SK-N-MC (cell line): Measurements from ENCODE around the gene PRCD.
A peak's percentile ranks its signal among the peaks of the same experiment; 100 is the strongest.

Experiments used
- DNase-seq: peaks from one replicate; pipeline ENCODE4 v3.0.0-alpha.2; 2011; ENCODE audit warnings: low read depth, low spot score
- H3K27ac ChIP-seq: fragments of 200-600 bp; sonication (generic); 2 replicates; pipeline ENCODE4 v1.5.1; 2016; ENCODE audit warnings: mixed run types
- H3K36me3 ChIP-seq: fragments of 200-600 bp; sonication (generic); 2 replicates; pipeline ENCODE4 v1.6.1; 2017; ENCODE audit warnings: antibody characterized with exemption, low read length, mixed read lengths; ENCODE audit not compliant: insufficient read depth
- H3K4me3 ChIP-seq: fragments of 200-600 bp; sonication (generic); 2 replicates; pipeline ENCODE4 v1.5.1; 2016
- H3K9ac ChIP-seq: fragments of 200-600 bp; sonication (generic); 2 replicates; pipeline ENCODE4 v1.8.0; 2017; ENCODE audit warnings: mixed run types, mixed read lengths; ENCODE audit not compliant: insufficient read length
- H3K9me3 ChIP-seq: fragments of 200-600 bp; sonication (generic); 2 replicates; pipeline ENCODE4 v1.6.1; 2017; ENCODE audit warnings: low read depth, mild to moderate bottlenecking, antibody characterized with exemption, low read length, moderate library complexity, mixed read lengths
- EZH2 ChIP-seq: fragments of 200-600 bp; sonication (generic); IDR thresholded peaks from one replicate; pipeline ENCODE4 v1.6.1; 2017; ENCODE audit warnings: antibody characterized with exemption
- FOXP2 ChIP-seq: optimal IDR thresholded peaks from 2 replicates; pipeline ENCODE3; 2011; ENCODE audit warnings: mild to moderate bottlenecking, moderate library complexity; ENCODE audit not compliant: insufficient read depth; ENCODE audit errors: extremely low read length, control extremely low read depth
- POLR2AphosphoS5 ChIP-seq: IDR thresholded peaks from 2 replicates; pipeline ENCODE4 v1.6.1; 2012; ENCODE audit warnings: mild to moderate bottlenecking, low read depth, low read length, borderline replicate concordance

Gene PRCD

DNA sequence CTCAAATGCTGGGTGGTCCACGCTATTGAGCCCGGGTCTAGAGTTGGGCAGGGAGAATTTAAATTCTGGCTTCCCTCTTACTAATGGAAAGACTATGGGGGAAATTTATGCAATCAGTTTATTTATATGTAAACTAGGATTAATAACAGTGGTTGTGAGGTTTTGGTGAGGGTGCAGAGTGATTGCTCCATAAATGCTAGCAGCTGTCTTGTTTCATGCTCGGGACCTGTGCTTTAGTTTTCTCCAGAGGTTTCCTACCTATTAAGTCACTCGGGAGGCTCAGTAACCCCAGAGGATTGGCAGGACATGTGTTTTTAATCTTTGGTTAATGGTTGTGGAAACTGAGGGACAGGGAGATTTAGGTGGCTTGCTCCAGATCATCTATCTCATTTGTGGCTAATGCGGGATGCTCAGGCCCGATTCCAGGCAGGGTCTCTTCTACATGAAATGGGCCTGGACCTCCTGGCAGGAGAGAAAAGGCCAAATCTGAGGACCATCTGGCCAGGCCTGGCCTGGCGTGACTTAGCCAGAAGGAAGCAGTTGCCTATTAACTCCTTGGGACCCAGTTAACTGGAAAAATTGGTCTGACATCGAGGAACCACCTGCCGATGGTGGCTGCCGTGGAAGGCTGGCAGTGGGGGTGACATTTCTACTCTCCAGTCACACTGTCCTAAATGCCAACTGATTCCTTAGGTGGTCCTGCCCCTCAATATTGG, 2.1 kb downstream of the PRCD start:
- Histone ChIP-seq H3K9me3 (no peaks in the 10 kb centered on the region), H3K4me3 (no peak overlapping the region), H3K27ac (no peak overlapping the region), H3K36me3 (no peaks in the 10 kb centered on the region), H3K9ac (no peak overlapping the region)
- TF ChIP-seq FOXP2, result no peak
- no peak for TF ChIP-seq POLR2AphosphoS5
- no peak for TF ChIP-seq EZH2
- no peak for DNase-seq

GRCh38 chr17:76542566-76542971, 2.7 kb downstream of the PRCD start:
- DNase-seq, result no peak
- H3K4me3 ChIP-seq, result no peak overlapping the region
- H3K36me3 ChIP-seq, result no peaks in the 10 kb centered on the region
- no peak overlapping the region for H3K27ac ChIP-seq
- no peak overlapping the region for H3K9ac ChIP-seq
- TF ChIP-seq FOXP2 (no peak), POLR2AphosphoS5 (no peak), EZH2 (no peak)
- H3K9me3 ChIP-seq, result no peaks in the 10 kb centered on the region

GRCh38 chr17:76542984-76543383, 3.1 kb downstream of the PRCD start:
- Histone ChIP-seq H3K27ac (no peak overlapping the region), H3K9ac (no peak overlapping the region), H3K36me3 (no peaks in the 10 kb centered on the region), H3K4me3 (no peak overlapping the region), H3K9me3 (no peaks in the 10 kb centered on the region)
- TF ChIP-seq POLR2AphosphoS5 (no peak), EZH2 (no peak), FOXP2 (no peak)
- DNase-seq, result no peak

- no peak for DNase-seq
- TF ChIP-seq FOXP2 (no peak), EZH2 (no peak), POLR2AphosphoS5 (no peak)
- Histone ChIP-seq H3K9ac (no peak overlapping the region), H3K4me3 (peak overlapping the region; percentile 66), H3K27ac (no peak overlapping the region), H3K36me3 (no peaks in the 10 kb centered on the region), H3K9me3 (no peaks in the 10 kb centered on the region)
Measured at GRCh38 chr17:76543482-76543825, 3.6 kb downstream of the PRCD start.

DNA sequence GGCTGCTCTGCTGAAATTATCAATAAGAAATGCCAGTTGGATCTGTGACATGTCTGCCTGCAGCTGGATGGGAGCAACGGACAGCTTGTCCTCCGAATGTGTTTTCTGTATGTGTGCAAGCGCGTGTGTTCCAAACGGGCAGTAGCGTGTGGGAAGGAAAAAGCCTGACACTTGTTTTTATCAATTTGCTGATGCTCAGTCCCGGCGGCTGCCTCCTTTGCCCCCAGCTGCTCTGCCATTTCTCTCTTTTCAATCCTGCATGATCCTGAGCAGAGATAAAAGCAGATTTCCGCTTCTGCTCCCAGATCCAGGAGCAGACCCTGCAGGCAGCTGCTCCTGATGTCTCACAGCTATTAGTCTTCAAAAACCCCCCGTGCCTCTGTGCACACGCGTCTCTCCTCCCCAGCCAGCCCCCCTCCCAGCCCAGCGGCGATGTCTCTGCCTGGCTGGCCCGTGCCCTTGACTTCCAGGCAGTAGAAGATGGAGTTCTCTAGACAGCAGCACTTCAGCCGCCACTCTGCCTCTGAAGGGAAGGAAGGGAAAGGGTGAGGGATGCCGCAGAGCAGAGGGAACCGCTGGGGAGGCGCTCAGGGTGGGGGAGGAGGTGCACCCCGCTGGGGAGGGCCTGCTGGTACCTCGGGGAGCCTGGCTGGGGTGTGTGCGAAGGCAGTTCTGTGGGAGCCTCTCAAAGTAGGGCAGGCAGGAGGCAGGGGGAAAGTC, 4.1 kb downstream of the PRCD start:
- H3K9ac ChIP-seq, result no peak overlapping the region

GRCh38 chr17:76544546-76545365, 4.9 kb downstream of the PRCD start:
- no peak for TF ChIP-seq EZH2
- no peak for TF ChIP-seq POLR2AphosphoS5
- TF ChIP-seq FOXP2, result no peak
- peak overlapping the region; percentile 66 for H3K4me3 ChIP-seq
- DNase-seq, result no peak

More for the DNA sequence above, 4.1 kb downstream of the PRCD start:
- no peak for DNase-seq
- H3K27ac ChIP-seq, result no peak overlapping the region
- H3K36me3 ChIP-seq, result no peaks in the 10 kb centered on the region
- H3K9me3 ChIP-seq, result no peaks in the 10 kb centered on the region
- TF ChIP-seq POLR2AphosphoS5, result no peak
- TF ChIP-seq FOXP2, result peak; percentile 69
- TF ChIP-seq EZH2, result no peak
- peak overlapping the region; percentile 66 for H3K4me3 ChIP-seq

GRCh38 chr17:76545918-76546555, 6.2 kb downstream of the PRCD start:
- H3K9ac ChIP-seq, result no peak overlapping the region
- no peak overlapping the region for H3K4me3 ChIP-seq
- H3K9me3 ChIP-seq, result no peaks in the 10 kb centered on the region
- no peak for TF ChIP-seq EZH2
- no peak for TF ChIP-seq FOXP2
- TF ChIP-seq POLR2AphosphoS5, result no peak
- no peak for DNase-seq
- H3K36me3 ChIP-seq, result no peaks in the 10 kb centered on the region
- H3K27ac ChIP-seq, result no peak overlapping the region

More at GRCh38 chr17:76544546-76545365, 4.9 kb downstream of the PRCD start:
- Histone ChIP-seq H3K9ac (no peak overlapping the region), H3K27ac (no peak overlapping the region), H3K9me3 (no peaks in the 10 kb centered on the region), H3K36me3 (no peaks in the 10 kb centered on the region)

DNA sequence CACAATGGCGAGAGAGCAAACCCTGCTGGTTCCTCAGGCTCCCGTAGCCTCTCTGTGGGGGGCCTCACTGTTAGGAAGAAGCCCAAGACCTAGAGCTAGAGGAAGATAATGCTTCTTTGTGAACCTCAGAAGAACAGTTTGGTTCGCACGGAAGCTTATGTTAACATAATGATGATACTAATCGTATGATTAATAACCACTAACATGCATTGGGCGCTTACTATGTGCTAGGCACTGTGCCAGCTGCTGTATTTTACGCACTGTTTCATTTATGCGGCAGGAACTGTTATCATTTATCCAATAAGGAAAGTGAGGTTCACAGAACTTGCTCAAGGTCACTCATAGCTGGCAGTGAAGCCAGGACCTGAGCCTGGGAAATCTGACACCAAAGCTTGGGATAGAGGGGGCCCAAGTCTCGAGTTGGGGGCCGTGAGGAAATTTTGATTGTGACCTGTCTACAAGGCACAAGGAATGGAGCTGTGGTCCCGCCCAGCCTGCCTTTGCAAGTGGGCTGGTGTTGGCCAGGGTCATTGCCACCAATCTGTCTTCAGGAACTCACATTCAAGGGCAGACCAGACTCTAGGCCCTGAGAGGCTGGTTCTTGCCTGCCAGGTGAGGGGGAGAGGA, 6.8 kb downstream of the PRCD start:
- no peaks in the 10 kb centered on the region for H3K36me3 ChIP-seq
- H3K27ac ChIP-seq, result no peak overlapping the region
- TF ChIP-seq FOXP2 (no peak), POLR2AphosphoS5 (no peak), EZH2 (no peak)
- H3K9ac ChIP-seq, result no peak overlapping the region
- DNase-seq, result no peak
- peak overlapping the region; percentile 10; the same call in 1 of the 2 replicates for H3K4me3 ChIP-seq
- H3K9me3 ChIP-seq, result no peaks in the 10 kb centered on the region
